Activated naive CD4-positive, alpha-beta T cell treated with anti-CD3 and anti-CD28 coated beads for 36 hours (primary cell): ENCODE results near the gene CGRRF1. TPM values are rescaled to one million over a fixed set of nuclear protein-coding genes. Genes with fewer than 3 reads are reported as not detected.

Experiments
- CTCF ChIA-PET: fragments of 350-600 bp; sonication (Branson Sonifier 250); formaldehyde crosslinking; loops from one replicate; lab custom pipeline; 2021; ENCODE audit warnings: antibody characterized with exemption; lab: Charles Lee
- DNase-seq: peaks from one replicate; pipeline ENCODE4 v3.0.0-alpha.2; 2020
- H3K27ac Mint-ChIP-seq: one replicate; pipeline ENCODE4 v1.8.0; 2021; ENCODE audit warnings: mild to moderate bottlenecking, mixed read lengths
- H3K27me3 Mint-ChIP-seq: one replicate; pipeline ENCODE4 v1.8.0; 2021; ENCODE audit warnings: low read depth, mixed read lengths
- H3K36me3 Mint-ChIP-seq: one replicate; pipeline ENCODE4 v1.8.0; 2021; ENCODE audit warnings: low read depth, mixed read lengths
- H3K4me1 Mint-ChIP-seq: one replicate; pipeline ENCODE4 v1.8.0; 2021; ENCODE audit warnings: low read depth, mixed read lengths
- H3K4me3 Mint-ChIP-seq: one replicate; pipeline ENCODE4 v1.8.0; 2021; ENCODE audit warnings: mild to moderate bottlenecking, moderate library complexity, mixed read lengths
- H3K9me3 Mint-ChIP-seq: one replicate; pipeline ENCODE4 v1.8.0; 2021; ENCODE audit warnings: mixed read lengths
- intact Hi-C: fragments of 100-400 bp; cut with micrococcal nuclease; formaldehyde crosslinking; loops from one replicate; pipeline ENCODE4 v1.15.1; 2023
- total RNA-seq, 2 experiments: library from RNA; stranded (reverse); gene quantifications; one replicate each; pipeline ENCODE4 v1.2.3, GENCODE V29; 2021

Gene CGRRF1
- total RNA-seq, 2 experiments from 2014 or later = 9.2 to 9.7 TPM

GRCh38 chr14:54490445-54491175, 19.1 kb upstream of the CGRRF1 start:
- H3K9me3 Mint-ChIP-seq = no peaks in the 10 kb centered on the region
- H3K4me3 Mint-ChIP-seq = no peak overlapping the region
- intact Hi-C loops = no loop called here
- CTCF ChIA-PET = interaction anchor here (1.1 kb wide), 1 partner anchor 16 kb away, joined by 4 read pairs; no protein-coding TSS in a partner anchor
- no peak overlapping the region for H3K27ac Mint-ChIP-seq
- no peaks in the 10 kb centered on the region for H3K27me3 Mint-ChIP-seq
- H3K36me3 Mint-ChIP-seq = no peaks in the 10 kb centered on the region
- peaks cover 37% of the 10 kb centered on the region for H3K4me1 Mint-ChIP-seq
- DNase-seq = no peak

DNA sequence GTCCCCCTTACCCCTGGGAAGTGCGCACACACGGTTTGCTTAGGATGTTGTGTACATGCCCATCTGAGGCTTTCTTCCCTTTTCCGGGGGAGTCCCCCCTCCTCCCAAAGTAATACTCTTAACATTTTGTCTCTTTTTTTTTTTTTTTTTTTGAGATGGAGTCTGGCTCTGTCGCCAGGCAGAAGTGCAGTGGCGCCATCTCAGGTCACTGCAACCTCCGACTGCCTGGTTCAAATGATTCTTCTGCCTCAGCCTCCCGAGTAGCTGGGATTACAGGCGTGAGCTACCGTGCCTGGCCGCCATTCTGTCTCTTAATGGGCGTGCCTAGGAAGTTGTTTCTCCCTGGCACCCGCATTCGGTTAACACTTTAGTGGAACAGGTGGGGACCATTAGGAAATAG, 16.4 kb upstream of the CGRRF1 start:
- H3K27ac Mint-ChIP-seq = no peak overlapping the region
- CTCF ChIA-PET = interaction anchor here (0.6 to 1.5 kb wide), 6 partner anchors 11 to 793 kb away, joined by 3 to 5 read pairs (median 4); no protein-coding TSS in a partner anchor
- intact Hi-C loops = no loop called here
- H3K36me3 Mint-ChIP-seq = no peaks in the 10 kb centered on the region
- no peak overlapping the region for H3K4me3 Mint-ChIP-seq
- no peak for DNase-seq
- H3K27me3 Mint-ChIP-seq = peaks cover 2% of the 10 kb centered on the region
- H3K9me3 Mint-ChIP-seq = no peaks in the 10 kb centered on the region
- H3K4me1 Mint-ChIP-seq = peaks cover 15% of the 10 kb centered on the region

DNA sequence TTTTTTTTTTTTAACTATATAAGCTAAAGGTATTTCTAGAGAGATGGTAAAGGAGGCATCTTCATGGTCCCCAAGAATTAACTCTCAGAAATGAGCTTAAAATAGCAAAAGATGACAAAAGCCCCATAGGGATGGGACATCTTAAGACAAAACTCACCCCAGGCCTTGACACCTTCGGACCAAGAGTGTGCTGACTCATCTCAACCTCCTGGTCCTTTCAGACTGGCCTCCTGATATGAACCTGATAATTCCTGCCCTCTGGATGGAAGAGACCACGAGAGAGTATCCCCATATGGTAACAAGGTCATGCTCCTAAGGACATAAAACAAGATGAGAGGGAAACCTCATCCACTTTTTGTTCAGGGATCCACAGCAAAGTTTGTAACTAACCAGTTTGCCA, 12.5 kb upstream of the CGRRF1 start:
- no peak for DNase-seq
- Mint-ChIP-seq H3K9me3 (no peaks in the 10 kb centered on the region), H3K27ac (no peak overlapping the region), H3K27me3 (peaks cover 9% of the 10 kb centered on the region), H3K4me3 (no peak overlapping the region), H3K4me1 (peaks cover 2% of the 10 kb centered on the region), H3K36me3 (no peaks in the 10 kb centered on the region)
- CTCF ChIA-PET = no interaction called here
- intact Hi-C loops = no loop called here

DNA sequence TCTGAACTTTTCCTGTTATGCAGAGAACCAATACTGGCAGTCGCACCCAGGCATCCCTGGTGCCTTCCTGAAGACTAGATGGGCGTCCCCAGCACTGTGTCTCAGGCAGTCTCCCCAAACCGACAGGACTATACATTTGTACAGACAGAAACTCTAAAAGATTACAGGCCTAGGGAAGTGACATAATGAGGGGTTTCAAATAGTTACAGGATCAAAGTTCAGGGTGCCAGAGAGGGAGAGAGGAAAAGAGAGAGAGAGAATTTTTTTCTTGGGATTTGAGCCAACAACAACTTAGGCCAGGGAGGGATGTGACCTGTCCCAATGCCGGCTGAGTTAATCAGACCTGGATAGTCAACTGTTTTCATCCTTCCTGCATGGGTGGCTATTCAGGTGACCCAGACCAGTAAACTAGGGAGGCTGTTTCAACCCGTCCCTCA, 11.6 kb upstream of the CGRRF1 start:
- H3K36me3 Mint-ChIP-seq = no peaks in the 10 kb centered on the region
- CTCF ChIA-PET = no interaction called here

DNA sequence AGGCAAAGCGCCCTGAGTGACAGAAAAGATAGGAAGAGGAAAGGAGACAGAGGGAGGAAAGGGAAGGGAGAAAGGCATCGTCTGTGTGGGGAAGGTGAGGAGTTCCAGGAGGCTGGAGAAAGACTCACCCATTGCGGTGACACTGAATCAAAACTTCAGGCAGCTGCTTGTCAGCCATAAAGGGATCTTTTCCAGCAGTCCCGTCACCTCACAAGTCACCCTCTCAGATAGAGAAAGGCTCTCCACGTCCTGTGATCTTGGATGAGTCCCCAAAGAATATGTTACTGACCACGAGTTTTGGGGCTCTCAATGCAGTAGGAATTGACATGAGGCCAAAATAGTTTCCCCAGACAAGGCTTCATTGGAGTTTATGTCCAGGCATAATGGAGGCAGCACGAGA, 11.1 kb upstream of the CGRRF1 start:
- no peak overlapping the region for H3K27ac Mint-ChIP-seq
- no peaks in the 10 kb centered on the region for H3K9me3 Mint-ChIP-seq
- intact Hi-C loops = no loop called here
- peaks cover 2% of the 10 kb centered on the region for H3K4me1 Mint-ChIP-seq
- CTCF ChIA-PET = no interaction called here
- H3K27me3 Mint-ChIP-seq = peaks cover 9% of the 10 kb centered on the region
- H3K36me3 Mint-ChIP-seq = no peaks in the 10 kb centered on the region
- H3K4me3 Mint-ChIP-seq = no peak overlapping the region
- no peak for DNase-seq

More for the DNA sequence above, 11.6 kb upstream of the CGRRF1 start:
- H3K4me1 Mint-ChIP-seq = peaks cover 2% of the 10 kb centered on the region
- H3K9me3 Mint-ChIP-seq = no peaks in the 10 kb centered on the region
- no peak overlapping the region for H3K4me3 Mint-ChIP-seq
- peaks cover 9% of the 10 kb centered on the region for H3K27me3 Mint-ChIP-seq
- no peak overlapping the region for H3K27ac Mint-ChIP-seq
- no peak for DNase-seq
- intact Hi-C loops = no loop called here

- DNase-seq = no peak
- Mint-ChIP-seq H3K27me3 (peaks cover 9% of the 10 kb centered on the region), H3K4me3 (no peak overlapping the region), H3K9me3 (no peaks in the 10 kb centered on the region), H3K36me3 (no peaks in the 10 kb centered on the region), H3K4me1 (peaks cover 2% of the 10 kb centered on the region), H3K27ac (no peak overlapping the region)
- CTCF ChIA-PET = no interaction called here
- intact Hi-C loops = loop anchor here (10.0 kb wide), 1 partner anchor 774 kb away; the partner anchor contains the start of gene FBXO34
Measured at GRCh38 chr14:54500744-54501143, 9.0 kb upstream of the CGRRF1 start.

DNA sequence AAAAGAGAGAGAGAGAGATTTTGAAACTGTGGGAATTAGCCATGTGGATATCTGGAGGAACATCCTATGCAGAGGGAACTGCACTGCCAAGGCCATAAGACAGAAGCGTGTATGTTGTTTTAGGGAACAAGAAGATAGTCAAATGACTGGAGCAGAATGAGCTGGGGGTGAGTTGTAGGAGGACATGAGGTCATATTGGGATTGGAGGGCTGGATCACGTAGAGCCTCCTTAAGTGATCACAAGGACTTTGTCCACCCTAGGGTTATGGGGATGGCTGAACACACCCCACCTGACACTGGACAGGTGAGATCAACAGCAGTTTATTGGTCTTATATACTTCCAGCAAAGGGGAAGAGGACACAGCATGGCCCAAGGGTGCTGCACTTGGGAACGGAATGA, 8.2 kb upstream of the CGRRF1 start:
- CTCF ChIA-PET = interaction anchor here (0.5 kb wide), 1 partner anchor 127 kb away, joined by 3 read pairs; no protein-coding TSS in a partner anchor
- H3K27ac Mint-ChIP-seq = no peak overlapping the region
- H3K9me3 Mint-ChIP-seq = no peaks in the 10 kb centered on the region
- DNase-seq = no peak
- H3K4me1 Mint-ChIP-seq = no peaks in the 10 kb centered on the region
- H3K27me3 Mint-ChIP-seq = peaks cover 7% of the 10 kb centered on the region
- intact Hi-C loops = loop anchor here (10.0 kb wide), 1 partner anchor 773 kb away; the partner anchor contains the start of gene FBXO34
- H3K36me3 Mint-ChIP-seq = no peaks in the 10 kb centered on the region
- H3K4me3 Mint-ChIP-seq = no peak overlapping the region

DNA sequence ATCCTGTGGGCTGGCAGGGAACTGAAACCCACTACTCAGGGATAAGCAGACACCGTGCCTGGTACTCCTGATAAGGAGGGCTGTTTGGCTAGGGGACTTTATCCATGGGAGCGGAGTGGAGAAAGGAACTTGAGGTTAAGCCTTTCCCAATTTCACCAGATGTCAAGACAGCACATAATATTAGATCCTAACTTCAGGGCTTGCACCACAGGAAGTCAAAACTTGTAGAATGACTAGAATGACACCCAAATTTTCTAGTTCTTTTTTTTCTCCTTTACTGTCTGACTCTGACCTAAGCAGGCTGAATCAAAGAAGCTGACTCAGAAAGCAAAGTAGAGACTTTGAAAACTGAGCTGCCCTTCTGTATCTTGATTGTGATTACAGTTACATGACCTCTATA, 7.1 kb upstream of the CGRRF1 start:
- H3K4me3 Mint-ChIP-seq = no peak overlapping the region
- CTCF ChIA-PET = no interaction called here
- H3K27me3 Mint-ChIP-seq = peaks cover 7% of the 10 kb centered on the region
- no peaks in the 10 kb centered on the region for H3K9me3 Mint-ChIP-seq
- no peaks in the 10 kb centered on the region for H3K36me3 Mint-ChIP-seq
- no peak overlapping the region for H3K27ac Mint-ChIP-seq
- DNase-seq = no peak
- intact Hi-C loops = loop anchor here (10.0 kb wide), 1 partner anchor 772 kb away; the partner anchor contains the start of gene FBXO34
- H3K4me1 Mint-ChIP-seq = no peaks in the 10 kb centered on the region

GRCh38 chr14:54503486-54503885, 6.2 kb upstream of the CGRRF1 start:
- H3K9me3 Mint-ChIP-seq = no peaks in the 10 kb centered on the region
- intact Hi-C loops = loop anchor here (10.0 kb wide), 1 partner anchor 771 kb away; the partner anchor contains the start of gene FBXO34
- no peaks in the 10 kb centered on the region for H3K4me1 Mint-ChIP-seq
- DNase-seq = no peak
- no peak overlapping the region for H3K27ac Mint-ChIP-seq
- CTCF ChIA-PET = interaction anchor here (1.7 kb wide), 1 partner anchor 9 kb away, joined by 5 read pairs; no protein-coding TSS in a partner anchor
- no peaks in the 10 kb centered on the region for H3K36me3 Mint-ChIP-seq
- H3K4me3 Mint-ChIP-seq = no peak overlapping the region
- peaks cover 7% of the 10 kb centered on the region for H3K27me3 Mint-ChIP-seq

GRCh38 chr14:54512393-54512792, 2.7 kb downstream of the CGRRF1 start:
- intact Hi-C loops = no loop called here

GRCh38 chr14:54515670-54516069, 6.0 kb downstream of the CGRRF1 start:
- Mint-ChIP-seq H3K4me3 (no peak overlapping the region), H3K27me3 (no peaks in the 10 kb centered on the region), H3K36me3 (peaks cover 35% of the 10 kb centered on the region), H3K4me1 (peaks cover 37% of the 10 kb centered on the region), H3K27ac (no peak overlapping the region), H3K9me3 (peaks cover 15% of the 10 kb centered on the region)
- no peak for DNase-seq
- CTCF ChIA-PET = interaction anchor here (0.8 to 1.0 kb wide), 3 partner anchors 74 to 259 kb away, joined by 3 read pairs; no protein-coding TSS in a partner anchor
- intact Hi-C loops = no loop called here

More at GRCh38 chr14:54512393-54512792, 2.7 kb downstream of the CGRRF1 start:
- Mint-ChIP-seq H3K9me3 (peaks cover 15% of the 10 kb centered on the region), H3K27me3 (no peaks in the 10 kb centered on the region), H3K4me3 (no peak overlapping the region), H3K27ac (no peak overlapping the region), H3K36me3 (peaks cover 30% of the 10 kb centered on the region), H3K4me1 (peaks cover 44% of the 10 kb centered on the region)
- CTCF ChIA-PET = interaction anchor here (0.5 to 0.6 kb wide), 3 partner anchors 18 to 376 kb away, joined by 3 to 4 read pairs (median 3); no protein-coding TSS in a partner anchor
- no peak for DNase-seq

- H3K27ac Mint-ChIP-seq = no peak overlapping the region
- CTCF ChIA-PET = interaction anchor here (1.0 kb wide), 1 partner anchor 75 kb away, joined by 3 read pairs; no protein-coding TSS in a partner anchor
- no peak overlapping the region for H3K4me3 Mint-ChIP-seq
- H3K9me3 Mint-ChIP-seq = peaks cover 15% of the 10 kb centered on the region
- no peak for DNase-seq
- intact Hi-C loops = no loop called here
- H3K4me1 Mint-ChIP-seq = peaks cover 28% of the 10 kb centered on the region
- no peaks in the 10 kb centered on the region for H3K27me3 Mint-ChIP-seq
- H3K36me3 Mint-ChIP-seq = peaks cover 35% of the 10 kb centered on the region
Measured at GRCh38 chr14:54516709-54517108, 7.0 kb downstream of the CGRRF1 start.
